NCI-H748 (cell line): ENCODE data around the gene LAMA4.

Experiments
- DNase-seq: peaks from one replicate; lab custom pipeline; 2025; ENCODE audit not compliant: unreplicated experiment; lab: John Stamatoyannopoulos, UW

Gene LAMA4

DNA sequence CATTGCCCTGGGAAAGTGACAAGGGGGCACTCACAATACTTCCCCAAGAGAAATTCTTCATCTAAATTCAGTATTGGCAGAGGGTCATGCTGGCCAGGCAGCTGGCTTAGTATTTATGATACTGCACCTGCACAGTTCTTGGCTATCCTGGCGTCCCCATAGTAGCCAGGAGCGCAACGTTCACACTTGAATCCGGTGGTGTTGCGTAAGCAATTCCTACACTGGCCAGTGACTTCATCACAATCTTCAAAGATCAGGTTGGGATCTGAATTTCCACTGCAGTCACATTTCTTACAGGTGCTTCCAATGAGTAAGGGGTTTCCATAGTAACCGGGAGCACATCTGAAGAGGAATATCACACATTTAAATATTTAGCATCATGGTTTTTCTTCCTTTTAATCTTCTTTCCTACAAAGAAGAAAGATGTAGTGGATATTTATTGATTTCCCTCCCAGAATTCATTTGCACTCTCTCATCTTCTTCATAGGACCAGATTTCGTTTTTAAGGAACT is 62.8 kb downstream of the LAMA4 start:
- DNase-seq, result no peak

- DNase-seq, result no peak
Observed at GRCh38 chr6:112190164-112190563, 64.2 kb downstream of the LAMA4 start.

- no peak for DNase-seq
Observed at GRCh38 chr6:112189494-112189893, 64.9 kb downstream of the LAMA4 start.

DNA sequence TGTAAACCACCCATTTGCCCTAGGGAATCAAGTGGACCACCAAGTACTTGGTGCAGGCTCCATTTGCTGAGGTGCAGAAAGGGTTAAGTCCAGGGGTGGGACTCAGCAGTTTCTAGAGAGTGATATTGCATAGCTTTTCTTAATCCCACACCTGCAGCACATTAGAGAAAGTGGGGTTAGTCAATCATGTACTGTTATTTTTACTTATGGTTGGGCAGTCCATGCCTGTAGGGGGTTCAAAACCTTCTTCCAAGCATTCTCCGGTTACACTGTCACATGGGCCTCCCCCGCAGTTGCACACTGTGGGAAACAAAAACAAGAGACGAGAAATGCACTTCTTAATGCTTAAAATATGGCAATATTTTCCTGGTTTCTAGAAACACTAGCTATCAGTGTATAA is 65.5 kb downstream of the LAMA4 start:
- no peak for DNase-seq

DNA sequence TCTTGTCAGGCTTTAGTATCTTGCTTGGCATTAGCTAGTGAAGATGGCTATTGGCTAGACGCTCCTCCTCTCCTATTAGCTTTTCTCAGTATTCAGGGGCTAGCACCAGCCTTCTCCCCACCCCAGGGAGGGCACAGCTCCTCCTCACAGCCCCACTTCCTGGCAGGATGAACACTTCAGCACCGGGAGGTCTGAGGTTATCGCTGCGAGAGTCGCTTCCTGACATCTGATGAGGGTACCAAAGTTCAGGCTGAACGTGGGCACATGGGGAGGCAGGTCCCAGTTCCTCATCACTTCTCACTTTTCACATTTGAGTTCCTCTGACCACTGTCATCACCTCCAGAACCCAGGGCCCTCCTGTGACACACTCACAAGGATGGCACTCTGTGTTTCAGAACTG is 66.6 kb downstream of the LAMA4 start:
- no peak for DNase-seq

- DNase-seq, result no peak
Observed at GRCh38 chr6:112184951-112185350, 69.4 kb downstream of the LAMA4 start.

DNA sequence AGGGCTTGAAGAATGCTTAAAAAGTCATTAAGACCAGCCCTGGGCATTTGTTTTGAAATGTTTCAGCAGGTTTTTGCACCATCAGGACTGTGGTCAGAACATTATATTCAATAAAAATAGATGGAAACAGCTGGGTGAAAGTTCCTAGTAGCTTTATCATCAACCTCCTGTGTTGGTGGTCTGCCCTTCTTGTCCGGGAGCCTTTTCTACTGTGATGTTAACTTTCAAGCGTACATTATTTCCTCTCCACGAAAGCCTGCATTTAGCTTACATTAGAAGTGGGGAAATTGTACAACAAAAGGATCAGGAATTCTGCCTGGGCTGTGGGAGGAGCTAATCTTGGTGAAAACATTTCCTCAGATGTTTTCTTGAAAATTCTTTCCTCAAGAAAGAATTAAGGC is 71.1 kb downstream of the LAMA4 start:
- no peak for DNase-seq

GRCh38 chr6:112181130-112181529 is 73.2 kb downstream of the LAMA4 start:
- DNase-seq, result no peak

- DNase-seq, result peak; percentile 88
Observed at GRCh38 chr6:112180095-112180820, 74.1 kb downstream of the LAMA4 start.

DNA sequence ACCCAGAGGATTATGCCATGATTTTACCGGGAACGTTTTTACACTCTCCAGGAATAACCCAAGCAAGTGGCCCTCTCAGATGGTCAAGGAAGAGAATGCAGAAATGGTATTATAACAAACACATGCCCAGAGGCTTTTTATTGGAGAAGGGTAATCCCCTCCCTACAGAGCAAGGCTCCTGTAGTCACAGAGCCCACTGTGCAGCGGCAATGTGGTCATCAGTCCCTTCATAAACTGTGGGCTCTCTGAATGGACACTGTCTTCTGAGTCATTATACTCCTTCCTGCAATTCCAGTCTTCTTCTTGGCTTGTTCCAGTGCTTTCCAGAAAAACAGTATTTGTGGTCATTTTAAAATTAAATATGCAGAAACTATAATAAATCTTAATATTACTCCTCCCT is 74.7 kb downstream of the LAMA4 start:
- no peak for DNase-seq

DNA sequence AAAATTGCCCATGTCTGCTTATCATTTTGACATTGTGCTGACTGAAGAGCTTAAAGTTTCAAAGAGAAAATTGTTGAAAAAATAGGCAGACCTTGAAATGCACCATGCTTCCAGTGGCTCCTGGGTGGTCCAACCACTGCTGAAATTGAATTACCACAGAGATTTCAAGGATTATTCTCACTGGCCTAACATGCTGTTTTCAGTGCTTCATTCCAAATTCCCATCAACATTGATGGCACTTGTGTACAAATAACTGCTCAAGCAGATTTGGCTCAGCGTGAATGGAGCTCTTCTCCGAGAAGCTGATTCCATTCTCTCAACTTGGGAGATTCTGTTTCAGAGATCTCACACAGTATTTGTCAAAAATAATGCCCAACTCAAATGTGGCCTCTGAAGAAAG is 75.5 kb downstream of the LAMA4 start:
- no peak for DNase-seq

DNA sequence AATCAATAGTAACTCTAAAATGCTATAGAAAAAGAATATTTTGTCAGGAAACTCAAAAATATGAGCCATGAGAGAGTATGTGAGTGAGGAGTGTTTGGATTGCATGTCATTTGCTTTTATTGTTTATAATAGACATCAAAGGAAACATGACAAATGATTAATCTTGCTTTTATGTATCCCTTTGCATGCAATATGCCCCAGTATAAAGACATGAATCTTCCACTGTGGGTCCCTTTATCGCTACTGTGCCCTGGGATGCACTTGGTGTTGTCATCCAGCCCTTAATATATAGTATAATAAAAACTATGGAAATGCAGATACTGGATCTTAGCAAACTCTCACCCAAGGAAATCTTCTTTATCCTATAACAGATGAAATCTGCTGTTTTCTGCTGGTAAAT is 77.3 kb downstream of the LAMA4 start:
- no peak for DNase-seq

DNA sequence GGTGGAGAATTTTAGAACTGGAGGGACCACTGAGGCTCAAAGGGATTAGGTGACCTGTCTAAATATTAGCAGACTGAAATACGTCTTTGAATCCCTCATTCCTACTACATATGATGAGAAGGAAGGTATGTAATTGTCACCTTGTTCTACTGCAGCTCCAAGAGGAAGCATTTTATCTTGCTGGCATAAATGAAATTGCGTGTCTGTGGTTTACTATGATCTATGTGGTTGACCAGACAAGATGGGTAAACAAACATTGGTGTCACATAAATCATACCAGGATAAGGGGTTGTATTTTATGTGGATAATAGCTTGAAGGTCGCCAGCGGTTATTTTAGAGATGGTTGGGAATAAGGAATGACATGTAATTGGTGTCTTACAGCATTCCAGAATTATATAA is 78.2 kb downstream of the LAMA4 start:
- no peak for DNase-seq

DNA sequence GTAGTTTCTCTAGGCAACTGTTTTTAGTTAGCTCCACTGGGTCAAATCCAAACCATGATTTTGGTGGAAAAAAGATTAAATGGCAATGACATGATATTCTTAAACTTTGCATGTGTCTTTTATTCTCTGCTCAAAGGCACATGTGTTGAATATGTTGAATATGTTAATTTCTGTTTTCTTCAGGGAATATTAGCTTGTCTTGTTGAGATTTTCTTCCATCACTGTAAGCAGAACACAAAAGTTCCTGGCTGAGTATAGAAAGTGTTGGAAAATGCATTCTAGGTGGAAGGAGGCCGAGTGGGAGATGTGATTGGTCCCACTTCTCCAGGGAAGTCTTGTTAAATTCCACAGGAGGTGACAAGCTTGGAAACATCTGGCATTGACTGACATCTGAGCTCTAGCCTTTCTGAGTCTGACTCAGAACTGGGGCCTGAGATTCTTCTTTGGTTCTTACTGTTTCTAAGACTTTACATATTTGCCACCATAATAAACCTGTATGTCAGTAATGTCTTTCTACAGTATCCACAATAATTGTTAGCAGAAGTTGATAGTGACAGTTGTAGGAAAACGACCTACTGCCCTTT is 81.1 kb downstream of the LAMA4 start:
- no peak for DNase-seq

DNA sequence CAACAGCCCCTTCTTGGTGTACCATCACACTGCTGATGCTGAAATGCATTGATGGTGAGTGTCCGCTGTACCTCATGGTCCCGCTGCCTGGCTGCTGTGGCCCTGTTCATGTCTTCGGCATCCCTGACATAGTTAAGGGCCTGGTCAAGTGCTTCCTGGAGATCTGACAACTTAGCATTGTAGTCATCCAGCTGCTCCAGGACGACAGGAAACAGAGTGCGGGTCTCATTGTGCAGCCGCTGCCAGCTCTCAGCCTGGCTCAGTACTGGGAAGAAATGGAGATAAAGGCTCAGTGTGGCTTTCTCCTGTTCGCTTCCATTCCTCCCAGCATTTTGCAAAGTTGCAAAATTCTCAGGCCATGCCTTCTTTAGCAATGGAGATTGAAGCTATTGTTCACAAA is 81.8 kb downstream of the LAMA4 start:
- no peak for DNase-seq

DNA sequence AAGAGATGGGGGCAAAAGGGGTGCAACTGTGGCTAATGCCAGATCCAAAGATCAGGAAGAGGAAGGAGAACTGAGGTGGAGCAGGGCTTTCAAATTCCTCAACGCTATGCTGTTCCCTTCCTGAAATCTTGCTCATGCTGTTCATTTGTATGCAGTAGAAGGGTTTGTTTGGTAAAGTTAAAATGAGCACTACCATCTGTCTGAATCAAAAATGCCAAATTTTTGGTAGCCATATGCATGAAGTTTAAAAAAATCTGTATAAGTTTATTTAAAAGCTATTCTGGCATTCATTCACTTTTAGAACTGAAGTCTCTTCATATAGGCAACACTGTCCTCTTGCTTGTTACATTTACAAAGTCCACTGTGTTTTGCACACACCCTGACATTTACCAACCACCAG is 84.8 kb downstream of the LAMA4 start:
- no peak for DNase-seq

DNA sequence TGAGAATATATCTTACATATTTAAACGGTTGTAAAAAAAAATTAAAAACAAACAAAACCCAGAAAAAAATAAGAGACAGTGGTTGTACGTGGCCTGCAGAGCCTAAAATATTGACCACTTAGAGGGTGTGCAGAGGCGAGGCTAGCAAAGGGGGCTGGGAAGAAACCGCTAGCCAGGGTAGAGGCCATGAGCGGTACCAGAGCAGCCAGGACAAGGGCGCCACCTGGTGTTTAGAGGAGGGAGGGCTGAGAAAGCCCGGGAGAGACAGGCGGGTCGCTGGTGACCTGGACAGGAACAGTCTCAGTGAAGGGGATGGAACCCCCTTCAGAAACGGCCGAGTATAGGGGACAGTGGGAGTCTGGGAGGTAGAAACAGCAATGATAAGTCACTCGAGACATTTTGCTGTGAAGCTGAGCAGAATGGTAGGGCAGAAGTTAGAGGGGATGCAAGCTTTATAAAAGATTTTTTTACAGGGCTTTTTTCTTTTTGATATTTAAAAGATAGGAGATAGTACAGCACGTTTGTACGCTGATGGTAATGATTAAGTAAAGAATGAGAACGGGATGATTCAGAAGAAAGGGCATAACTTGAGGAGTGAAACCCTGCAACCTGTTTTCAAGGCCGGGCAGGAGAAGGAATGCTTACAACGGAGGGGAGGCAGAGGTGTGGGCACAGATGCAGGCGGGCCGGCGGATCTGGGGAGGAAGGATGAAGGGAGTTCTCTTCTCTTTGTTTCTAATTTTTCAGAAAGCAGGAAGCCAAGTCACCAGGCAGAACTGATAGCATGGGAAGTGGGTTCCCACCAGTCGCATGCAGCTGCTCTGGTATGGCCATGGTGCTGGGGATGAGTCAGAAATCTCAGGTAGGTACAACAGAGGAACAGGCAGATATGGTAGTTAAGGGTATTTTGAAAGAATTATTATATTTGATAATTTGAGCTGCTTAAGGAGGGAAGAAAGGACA is 90.8 kb downstream of the LAMA4 start:
- peak; percentile 70 for DNase-seq

DNA sequence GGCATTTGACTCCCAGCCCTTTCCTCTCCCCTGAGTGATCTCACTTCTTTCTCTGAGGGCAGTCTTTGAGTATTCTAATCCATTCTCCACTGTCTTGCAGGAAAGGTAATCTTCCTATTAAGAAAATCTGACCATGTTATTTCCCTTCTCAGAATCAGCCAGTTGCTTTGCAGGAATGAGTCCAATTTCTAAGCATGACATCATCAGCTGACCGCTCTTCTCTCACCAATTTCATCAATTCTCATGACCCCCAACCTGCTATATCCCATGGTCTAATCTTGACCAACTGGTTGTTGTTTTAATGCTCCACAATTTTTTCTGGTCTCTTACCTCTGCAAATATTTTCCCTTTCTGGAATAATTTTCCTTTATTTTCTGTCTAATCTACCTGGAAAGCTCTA is 93.6 kb downstream of the LAMA4 start:
- DNase-seq, result no peak

DNA sequence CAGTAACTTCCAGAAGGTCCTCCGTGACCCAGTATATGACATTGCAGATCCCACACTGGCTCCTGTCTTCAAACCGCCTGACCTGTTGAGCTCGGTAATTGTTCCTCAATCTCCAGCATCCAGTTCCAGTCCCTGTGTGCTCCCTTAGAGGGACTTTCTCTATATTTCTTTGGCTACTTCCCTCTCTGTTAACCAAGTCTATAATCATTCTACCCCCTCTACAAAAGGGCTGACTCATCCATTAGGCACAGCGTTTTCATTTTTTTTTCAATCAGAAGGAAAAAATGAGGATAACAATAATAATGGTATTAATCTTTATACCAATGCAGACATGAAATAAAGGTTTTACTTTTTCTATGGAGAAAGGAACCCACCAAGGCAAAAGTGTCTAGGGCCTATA is 97.7 kb downstream of the LAMA4 start:
- DNase-seq, result no peak

GRCh38 chr6:112155886-112156285 is 98.5 kb downstream of the LAMA4 start:
- DNase-seq, result no peak

- DNase-seq, result no peak
Observed at GRCh38 chr6:112154711-112155110, 99.7 kb downstream of the LAMA4 start.
